HG03103 (cell line): ENCODE results near the gene STK24.

Experiments
- ATAC-seq: cut with Tn5 transposase; IDR thresholded peaks from one replicate; pipeline ENCODE4 v1.9.1; 2021; ENCODE audit warnings: low read depth; ENCODE audit not compliant: unreplicated experiment

Gene STK24

DNA sequence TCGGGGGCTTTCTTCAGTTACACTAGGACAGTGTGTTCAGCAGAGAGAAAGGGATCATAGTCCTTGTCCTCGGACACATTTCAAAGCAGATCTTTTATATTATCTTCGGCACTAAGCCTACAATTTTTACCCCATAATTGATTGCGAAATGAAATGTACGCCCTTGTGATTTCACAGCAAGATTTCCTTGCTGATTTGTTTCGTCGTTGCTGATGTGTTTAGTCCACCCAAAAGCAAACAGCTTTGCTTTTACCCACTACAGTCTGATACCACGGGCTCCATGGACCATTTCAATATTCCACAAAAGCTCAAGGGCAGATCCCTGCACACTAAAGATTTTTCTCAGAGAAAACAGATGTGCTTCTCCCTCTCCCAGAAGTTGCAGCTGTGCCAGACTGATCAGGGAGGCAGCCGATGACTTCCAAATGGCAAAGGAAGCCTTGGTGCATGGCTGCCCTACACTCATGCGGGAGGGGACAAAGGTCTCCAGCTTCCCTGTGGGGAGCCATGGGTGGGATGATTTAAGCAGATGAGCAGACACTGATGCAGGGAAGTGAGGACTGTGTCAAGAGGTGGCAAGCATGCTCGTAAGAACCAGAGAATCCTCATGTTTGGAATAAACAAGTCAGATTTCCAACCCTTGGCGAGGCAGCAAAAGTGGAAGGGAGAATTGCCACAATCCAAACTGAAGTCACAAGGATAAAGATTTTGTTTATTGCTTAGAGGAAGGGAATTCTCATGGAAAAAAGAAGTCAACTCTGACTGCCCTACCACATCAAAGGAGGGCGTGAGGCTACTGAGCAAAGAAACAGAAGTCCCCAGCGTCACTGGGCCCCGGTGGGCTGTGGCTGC lies 81.1 kb downstream of the STK24 start:
- no peak for ATAC-seq

DNA sequence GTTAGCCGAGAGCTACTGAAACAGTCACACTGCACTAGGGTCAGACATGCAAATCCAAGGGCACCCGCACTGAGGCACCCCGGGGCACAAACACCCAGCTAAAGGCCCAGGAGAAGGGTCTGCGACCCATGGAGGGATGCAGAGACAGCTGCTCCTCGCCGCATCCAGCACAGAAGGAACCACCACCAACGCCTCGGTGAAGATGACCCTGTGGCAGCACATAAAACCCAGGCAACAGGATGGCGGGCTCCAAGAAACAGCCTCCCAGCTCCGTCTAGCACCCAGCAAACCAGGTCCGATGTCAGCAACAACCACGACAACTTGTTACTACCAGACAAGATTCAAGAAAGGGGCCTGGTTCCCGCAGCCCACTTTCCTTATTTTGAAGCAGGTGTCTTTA lies 82.1 kb downstream of the STK24 start:
- no peak for ATAC-seq

DNA sequence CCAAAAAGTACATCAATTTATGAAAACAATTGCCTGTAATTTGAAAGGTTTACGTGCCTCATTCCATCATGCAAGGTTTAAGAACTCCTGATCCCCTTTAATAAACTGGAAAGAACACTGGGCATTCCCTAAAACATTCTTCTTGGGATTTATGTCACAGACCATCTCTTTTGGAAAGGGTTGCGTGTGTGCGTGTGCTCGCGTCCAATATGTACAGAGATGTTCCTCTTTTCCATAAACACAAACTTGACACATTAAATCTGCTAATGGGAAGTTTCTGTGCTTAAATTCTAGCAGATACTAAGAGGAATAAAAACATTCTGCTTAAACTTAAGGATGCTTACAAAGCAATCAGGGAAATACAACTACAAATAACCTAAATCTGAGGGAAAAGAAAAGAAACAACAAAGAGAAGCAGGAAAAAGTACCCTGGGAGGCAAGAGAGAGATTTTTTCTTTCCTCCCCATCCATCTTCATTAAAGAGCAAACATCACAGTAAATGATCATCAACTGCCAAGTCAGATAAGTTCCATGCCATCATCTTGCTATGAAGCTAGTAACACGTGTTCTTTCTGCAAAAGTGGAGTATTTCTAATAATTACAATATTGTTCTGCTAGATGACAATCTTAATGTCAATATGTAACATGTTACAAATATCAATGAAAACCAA lies 83.7 kb downstream of the STK24 start:
- no peak for ATAC-seq

DNA sequence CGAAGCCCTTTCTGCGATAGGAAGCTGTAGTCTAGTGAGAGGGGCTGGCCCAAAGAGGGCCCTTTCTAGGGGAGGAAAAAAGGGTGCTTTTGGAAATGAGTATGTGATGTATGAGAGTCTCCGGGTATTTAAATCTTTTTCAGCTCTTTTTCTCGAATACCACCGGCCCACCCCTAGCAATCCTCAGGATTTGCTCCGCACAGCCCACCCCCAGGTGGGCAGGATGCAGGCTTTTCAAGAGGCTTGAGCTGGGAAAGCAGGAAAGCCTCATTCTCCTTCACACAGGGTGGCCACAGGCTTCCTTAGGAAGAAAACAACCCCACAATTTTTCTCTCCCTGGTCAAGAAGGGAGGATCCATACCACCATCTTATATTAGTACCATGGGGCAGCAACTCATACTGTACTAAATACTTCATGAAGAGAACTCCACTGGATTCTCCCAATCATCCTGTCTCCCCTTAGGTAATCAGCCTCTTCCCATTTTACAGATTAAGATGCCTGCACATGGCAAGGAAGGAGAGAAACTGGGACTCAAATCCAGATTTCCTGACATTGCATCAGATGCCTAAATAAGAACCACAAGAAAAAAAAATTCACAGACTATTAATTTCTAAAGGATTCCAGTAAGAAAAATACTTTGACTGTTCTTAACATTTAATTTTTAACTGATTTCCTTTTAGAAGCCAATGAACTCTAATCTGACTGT lies 84.4 kb downstream of the STK24 start:
- no peak for ATAC-seq

DNA sequence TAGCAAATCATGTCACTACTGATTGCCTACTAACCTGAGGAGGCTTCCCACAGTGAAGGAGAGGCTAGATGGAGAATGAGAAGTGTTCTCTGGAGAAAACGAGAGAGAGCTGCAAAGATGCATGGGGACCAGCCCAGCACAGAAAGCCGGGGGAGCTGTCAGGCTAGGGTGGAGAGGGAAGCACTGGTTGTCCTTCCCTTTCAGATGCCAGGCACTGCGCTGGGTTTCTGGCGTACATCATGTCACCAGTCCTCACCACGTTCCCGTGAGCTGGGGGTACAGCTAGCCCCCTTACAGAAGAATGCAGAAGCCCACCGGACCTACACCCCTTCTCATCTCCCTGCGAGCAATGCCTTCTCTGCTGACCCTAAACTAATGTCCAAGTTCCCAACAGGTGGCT lies 86.0 kb downstream of the STK24 start:
- no peak for ATAC-seq

DNA sequence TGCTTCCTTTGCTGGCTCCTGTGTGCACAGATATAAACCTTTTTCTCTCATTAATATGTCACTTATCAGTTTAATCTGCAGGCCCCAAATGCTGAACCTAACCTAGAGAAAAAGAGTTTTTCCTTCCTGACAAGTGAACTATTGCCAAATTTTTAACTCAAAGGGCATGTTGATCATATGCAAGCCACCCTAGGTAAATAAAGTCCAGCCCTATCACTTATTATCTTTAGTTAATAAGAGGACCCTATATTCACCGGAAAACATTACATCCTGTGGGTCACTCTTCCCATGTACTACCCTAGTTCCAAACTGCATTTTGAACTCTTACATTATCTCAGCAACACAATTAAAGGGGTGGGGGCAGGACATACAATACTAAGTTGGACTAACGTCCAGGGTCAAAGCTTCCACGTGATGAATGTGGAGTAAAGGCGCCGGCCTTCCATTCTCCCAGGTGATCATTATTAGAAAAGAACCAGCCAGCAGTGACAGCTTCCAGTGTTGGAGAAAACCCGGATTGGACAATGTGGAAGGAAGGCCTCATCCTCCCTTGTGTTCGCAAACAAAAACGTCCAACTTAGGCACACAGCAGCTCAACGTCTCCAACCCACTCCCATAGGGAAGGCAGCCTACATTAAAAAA lies 86.6 kb downstream of the STK24 start:
- ATAC-seq, result no peak

DNA sequence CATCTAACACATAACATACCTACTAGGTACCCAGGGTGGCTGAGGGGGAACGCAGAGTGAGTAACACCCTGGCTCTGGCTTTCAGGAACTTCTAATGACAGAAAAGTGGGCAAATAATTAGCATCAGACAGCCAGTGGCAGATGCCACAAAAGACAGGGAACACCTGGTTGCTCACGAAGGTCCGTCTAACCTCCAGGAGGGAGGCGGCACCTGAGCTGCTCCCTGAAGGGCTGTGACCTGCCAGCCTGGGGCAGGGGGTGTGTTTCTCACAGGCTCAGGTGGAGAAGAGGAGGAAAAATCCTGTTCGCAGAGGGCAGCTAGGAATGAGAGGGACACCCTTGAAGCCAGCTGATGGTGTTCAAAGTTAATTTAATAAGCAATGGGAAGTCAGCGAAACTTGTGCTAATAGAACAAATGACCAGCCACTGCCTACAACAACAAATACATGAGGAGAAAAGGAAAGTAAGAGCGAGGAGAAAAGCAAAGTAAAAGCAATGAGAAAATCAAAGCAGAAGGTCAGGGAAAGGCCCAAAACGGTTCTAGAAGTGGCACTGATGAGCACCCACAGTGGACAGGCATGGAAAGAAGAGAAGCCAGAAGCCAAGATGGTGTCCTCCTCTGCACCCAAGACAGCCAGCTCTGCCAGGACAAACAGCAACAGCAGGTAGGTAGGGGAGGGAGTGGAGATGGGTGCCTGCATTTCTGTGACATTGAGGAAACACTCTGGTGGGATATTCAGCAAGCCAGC lies 87.3 kb downstream of the STK24 start:
- no peak for ATAC-seq

DNA sequence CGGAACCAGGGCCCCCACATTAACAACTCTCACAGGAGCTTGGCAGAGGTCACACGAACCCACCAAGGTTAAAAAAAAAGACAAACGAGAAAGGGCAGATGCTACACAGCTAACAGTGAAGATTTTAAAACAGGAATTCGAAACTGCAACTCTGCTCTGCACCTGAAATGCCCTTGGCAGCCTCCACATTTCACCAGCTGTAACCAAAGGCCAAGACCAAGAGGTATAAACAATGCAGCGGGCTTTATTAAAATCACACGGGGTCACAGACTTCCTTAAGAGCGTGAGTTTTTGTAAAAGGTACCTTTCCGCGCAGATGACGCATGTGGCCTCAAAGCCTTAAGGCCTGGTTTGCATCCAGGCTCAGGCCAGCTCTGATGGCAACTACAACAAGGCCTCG lies 88.2 kb downstream of the STK24 start:
- peak; percentile 46 for ATAC-seq

DNA sequence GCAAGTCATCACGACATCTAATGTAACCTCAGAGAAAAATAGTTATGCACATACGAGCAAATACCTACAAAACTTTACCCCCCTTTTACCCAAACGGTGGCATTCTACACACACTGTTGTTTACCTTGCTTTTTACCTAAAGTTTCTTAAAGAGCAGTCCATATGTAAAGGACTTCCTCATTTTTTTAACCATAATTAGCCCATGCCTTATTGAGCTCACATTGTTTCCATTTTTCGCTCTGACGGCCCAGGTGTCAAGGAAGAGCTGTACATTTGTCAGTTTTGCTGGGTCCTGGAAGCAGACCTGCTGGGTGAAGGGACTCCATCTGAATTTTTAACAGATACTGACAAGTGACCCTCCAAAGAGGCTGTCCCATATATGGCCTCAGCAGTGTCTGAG lies 89.4 kb downstream of the STK24 start:
- peak; percentile 44 for ATAC-seq

DNA sequence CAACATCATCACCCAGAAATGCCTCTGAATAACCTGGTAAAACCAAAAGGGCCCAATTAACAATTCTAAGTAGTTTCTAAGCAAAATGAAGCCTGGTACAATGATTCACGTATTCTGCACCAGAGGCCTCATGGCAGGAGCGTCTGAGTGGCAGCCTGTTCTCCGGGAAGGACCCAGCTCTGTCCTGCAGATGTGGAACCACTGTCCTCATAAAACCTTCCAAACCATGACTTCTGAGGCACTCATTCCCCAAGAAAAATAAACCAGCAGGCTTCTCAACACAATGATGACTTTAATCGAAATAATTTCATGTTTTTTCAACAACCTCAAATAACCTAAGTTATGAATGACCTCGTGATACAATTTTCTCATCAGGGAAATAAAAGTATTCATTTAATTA lies 89.9 kb downstream of the STK24 start:
- ATAC-seq, result no peak

DNA sequence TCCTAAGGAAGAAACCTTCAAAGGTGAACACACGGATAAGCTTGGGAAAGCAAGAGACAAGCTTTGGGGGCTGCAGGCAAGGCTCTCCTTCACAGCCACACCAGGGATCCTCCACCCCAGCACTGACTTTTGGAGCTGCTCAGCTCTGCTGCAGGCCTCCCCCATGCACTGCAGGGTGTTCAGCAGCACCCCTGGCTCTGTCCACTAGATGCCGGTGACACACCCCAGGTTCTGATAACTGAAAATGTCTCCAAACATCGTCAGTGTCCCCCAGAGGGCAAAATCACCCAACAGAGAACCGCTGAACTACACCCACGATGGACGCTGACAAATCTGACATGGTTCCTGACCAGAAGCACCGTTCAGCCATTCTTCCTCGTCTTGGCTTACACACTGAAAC lies 90.5 kb downstream of the STK24 start:
- ATAC-seq, result no peak

DNA sequence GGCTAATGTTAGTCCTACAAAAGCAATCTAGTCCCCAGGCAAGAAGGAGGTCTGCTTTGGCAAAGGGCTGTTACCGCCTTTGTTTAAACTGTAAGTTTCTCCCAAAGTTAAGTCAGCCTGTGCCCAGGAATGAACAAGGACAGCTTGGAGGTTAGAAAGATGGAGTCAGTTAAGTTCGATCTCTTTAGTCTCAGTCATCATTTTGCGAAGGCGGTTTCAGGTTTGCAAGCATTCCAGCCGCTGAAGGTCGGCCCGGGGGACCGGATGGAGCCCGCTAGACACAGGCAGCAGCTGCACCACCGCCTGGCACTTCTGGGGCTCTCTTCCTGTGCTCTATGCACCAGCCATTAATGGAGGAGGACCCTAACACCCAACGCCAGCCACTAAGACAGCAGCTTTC lies 91.3 kb downstream of the STK24 start:
- no peak for ATAC-seq

DNA sequence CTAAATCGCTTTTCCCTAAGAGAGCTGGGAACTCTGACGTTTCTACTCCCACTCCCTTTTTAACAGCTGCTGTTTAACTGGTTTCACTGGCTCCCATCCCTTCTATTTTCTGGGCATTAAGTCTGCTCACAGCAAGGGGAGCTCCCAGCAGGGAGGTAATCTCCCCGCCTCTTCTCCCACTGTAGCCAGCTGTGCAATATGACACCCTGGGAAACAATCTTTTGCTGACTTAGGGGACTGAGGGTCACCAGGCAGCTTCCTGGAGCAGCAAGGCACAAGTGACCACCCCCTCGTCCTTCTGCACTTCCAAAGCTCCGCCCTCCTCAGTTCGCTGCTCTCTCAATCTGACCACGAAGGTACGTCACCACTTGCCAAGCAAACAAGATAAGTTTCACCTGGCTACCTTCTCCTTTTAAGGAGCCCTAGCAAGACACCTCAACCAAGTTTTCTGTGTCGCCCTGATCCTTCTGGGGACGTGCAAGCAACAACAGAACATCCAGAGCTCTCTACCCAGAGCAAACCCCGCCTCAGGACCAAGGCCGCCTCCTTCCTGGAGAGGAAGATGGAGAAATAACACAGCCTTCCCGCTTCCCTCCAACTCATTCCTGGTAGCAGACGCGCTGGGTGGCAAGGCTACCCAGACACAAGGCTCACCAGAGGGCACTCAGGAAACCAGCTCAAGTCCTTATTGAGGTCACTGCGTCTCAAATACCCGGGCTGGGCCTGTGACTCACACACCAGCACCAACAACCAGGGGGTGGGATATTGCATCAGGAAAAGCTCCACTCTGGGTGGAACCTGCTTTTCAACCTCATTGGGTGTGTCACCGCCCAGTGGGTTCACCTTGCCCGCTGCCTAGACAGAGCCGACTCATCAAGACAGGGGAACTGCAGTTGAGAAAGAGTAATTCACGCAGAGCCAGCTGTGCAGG lies 92.4 kb downstream of the STK24 start:
- ATAC-seq, result no peak

DNA sequence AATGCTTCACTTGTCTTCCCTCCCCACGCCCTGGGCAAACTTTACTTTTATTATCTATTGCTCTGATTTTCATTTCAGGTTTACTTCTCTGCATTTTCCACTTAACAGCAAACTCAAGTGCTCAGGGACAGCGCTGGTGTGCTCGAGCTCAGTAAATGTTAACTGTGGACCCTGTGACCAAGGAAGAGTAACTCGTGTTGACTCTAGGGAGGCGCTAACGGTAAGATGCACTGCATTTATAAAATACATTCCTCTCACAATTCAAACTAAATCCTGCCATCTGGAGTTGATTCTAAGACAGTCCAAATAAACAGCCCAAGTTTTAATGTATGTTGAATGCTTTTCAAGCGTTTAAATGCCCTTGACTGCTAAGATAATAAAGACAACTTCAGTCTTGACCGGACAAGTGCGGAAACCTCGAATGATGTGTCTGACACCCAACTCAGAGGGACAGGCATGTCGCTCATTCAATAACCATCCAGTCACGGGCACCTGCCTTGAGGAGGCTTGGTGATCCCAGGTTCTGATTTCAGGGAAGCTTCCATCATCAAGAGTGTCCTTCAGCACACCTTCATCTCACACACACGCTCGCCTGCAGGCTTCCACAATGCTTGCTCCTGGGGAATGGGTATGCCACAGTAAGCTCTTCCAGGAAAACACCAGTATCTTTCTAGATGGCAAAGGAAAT lies 93.2 kb downstream of the STK24 start:
- no peak for ATAC-seq

DNA sequence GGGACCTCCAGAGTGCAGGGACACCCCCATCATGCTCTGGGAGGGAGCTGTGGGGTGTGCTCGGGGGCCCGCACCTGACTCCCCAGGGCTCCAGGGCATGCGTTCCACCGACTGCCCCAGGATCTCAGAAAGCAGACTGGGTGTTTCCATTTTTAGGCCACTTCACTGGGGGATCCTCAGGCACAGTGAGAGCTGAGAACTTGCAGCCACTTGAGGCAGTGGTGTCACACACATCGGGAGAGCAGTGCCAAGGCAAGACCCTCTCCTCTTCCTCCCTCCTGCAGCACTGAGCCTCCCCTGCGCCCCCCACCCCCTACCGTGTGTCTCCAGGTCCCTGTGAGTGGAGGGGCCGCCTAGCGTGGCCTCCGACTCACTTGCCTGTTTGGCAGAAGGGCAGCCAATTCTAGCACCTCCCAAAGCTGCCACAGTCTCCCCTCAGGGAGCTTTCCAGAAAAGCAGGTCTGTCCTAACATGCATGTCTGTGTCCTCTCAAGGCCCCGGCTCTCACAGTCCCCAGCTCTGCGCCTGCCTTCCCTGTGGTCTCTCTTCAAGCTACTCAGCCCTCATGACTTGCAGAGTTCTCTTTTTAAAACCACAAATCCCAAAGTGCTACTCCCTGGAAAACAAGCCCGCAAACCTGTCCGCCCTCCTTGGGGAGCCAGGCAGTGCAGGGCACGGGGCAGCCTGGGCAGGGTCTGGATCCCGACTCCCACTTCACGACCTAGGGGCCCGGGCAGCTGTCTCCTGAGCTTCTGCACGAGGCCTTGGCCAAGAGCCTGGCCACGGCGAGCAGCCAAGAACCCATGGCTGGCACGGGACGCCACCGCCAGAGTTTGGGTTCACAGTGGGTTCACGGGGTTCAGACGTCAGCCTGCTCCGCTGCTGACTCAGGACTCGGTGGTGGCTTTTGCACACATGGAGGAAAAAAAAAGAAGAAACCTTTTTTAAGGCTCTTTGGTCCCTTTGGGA lies 94.1 kb downstream of the STK24 start:
- ATAC-seq, result no peak

DNA sequence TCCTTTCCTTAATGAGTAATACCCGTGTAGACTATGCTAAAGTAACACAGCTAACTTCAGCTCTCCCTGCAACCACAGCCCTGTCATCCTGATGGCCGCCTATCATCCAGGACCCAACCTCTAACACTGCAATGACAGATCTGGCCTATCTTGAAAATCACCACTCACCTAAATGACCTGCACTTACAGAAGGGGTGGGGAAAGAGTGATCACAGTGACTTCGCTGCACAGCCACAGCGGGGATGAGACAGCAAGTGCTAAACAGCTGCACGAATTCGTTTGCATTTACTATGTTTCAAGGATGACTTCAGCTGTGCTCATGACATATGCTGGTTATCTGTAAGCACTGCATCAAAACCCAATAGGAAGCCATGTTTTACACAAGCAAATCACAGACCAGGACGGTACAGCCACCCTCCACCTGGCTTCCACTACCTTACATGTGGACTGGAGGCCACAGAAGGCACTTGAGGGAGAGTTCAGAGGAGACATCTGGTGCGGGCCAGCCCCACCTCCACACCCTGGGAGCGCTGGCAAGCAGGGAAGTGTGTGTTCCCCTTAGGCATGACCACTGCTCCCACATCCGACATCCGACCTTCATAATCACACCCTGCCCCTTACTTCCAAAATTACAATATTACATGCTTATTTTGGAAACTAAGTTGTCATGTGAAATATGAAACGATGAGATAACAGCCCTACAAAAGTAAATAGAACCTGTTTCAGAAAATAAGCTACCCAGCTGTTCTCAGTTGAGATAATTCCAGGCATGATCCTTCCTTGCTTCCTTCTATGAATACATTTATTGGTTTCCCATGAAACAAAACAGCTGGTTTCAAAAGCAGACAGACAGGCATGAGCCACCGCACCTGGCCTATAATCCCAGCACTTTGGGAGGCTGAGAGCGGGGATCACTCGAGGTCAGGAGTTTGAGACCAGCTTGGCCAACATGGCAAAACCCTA lies 95.7 kb downstream of the STK24 start:
- no peak for ATAC-seq
